Keratinocyte (primary cell): Measurements from ENCODE around the gene LGR6. TPM values are rescaled to one million over a fixed set of nuclear protein-coding genes. Genes with fewer than 3 reads are reported as not detected.

ENCODE experiments used
- DNase-seq: peaks from one replicate; pipeline ENCODE4 v3.0.0-alpha.2; 2011; ENCODE audit warnings: low read depth, missing footprints, low spot score
- FAIRE-seq: peaks from 2 replicates; lab custom pipeline; 2011; peaks lifted over from hg19 to GRCh38; lab: Jason Lieb, UNC
- H2AFZ ChIP-seq: 2 replicates; pipeline ENCODE4 v1.6.0; 2012; ENCODE audit warnings: low read length, control low read depth, inconsistent platforms; ENCODE audit not compliant: control insufficient read depth
- H3K27ac ChIP-seq: 2 replicates; pipeline ENCODE4 v1.5.1; 2011; ENCODE audit warnings: low read length; ENCODE audit not compliant: control insufficient read depth, insufficient read depth
- H3K27me3 ChIP-seq: 3 replicates; pipeline ENCODE4 v1.6.0; 2011; ENCODE audit warnings: low read length; ENCODE audit not compliant: control insufficient read depth, insufficient read depth; ENCODE audit errors: extremely low read depth
- H3K36me3 ChIP-seq, 2 experiments: 2 replicates in 1 of 2; 3 replicates in 1 of 2; pipeline ENCODE4 v1.5.1; 2011; ENCODE audit warnings: low read length in 2 of 2, mild to moderate bottlenecking in 1 of 2; ENCODE audit not compliant: control insufficient read depth in 2 of 2, insufficient read depth in 2 of 2; ENCODE audit errors: extremely low read depth in 1 of 2
- H3K4me1 ChIP-seq: 3 replicates; pipeline ENCODE4 v1.5.1; 2011; ENCODE audit warnings: low read length; ENCODE audit not compliant: control insufficient read depth, insufficient read depth; ENCODE audit errors: extremely low read depth
- H3K4me2 ChIP-seq: 3 replicates; pipeline ENCODE4 v1.6.0; 2011; ENCODE audit warnings: low read depth, low read length; ENCODE audit not compliant: control insufficient read depth, insufficient read depth; ENCODE audit errors: extremely low read depth
- H3K4me3 ChIP-seq, 3 experiments: fragments of 200-600 bp in 1 of 3; sonication (generic) in 1 of 3; 2 replicates in 2 of 3; 3 replicates in 1 of 3; pipeline ENCODE4 v1.5.1; 2011 to 2016; ENCODE audit warnings: low read length in 3 of 3, mild to moderate bottlenecking in 3 of 3, control low read depth in 2 of 3, inconsistent platforms in 1 of 3, low read depth in 1 of 3, mixed read lengths in 1 of 3, mixed run types in 1 of 3, moderate library complexity in 1 of 3; ENCODE audit not compliant: control insufficient read depth in 2 of 3, insufficient read depth in 2 of 3; ENCODE audit errors: extremely low read depth in 1 of 3
- H3K79me2 ChIP-seq: 2 replicates; pipeline ENCODE4 v1.6.0; 2012; ENCODE audit warnings: low read length; ENCODE audit not compliant: control insufficient read depth, insufficient read depth
- H3K9ac ChIP-seq: 3 replicates; pipeline ENCODE4 v1.6.0; 2011; ENCODE audit warnings: low read length; ENCODE audit not compliant: control insufficient read depth, insufficient read depth; ENCODE audit errors: extremely low read depth
- H3K9me1 ChIP-seq: 3 replicates; pipeline ENCODE4 v1.6.0; 2011; ENCODE audit warnings: low read length; ENCODE audit not compliant: control insufficient read depth, insufficient read depth; ENCODE audit errors: extremely low read depth
- H3K9me3 ChIP-seq: 2 replicates; pipeline ENCODE4 v1.5.1; 2012; ENCODE audit warnings: low read depth, low read length; ENCODE audit not compliant: control insufficient read depth
- H4K20me1 ChIP-seq: 3 replicates; pipeline ENCODE4 v1.6.0; 2011; ENCODE audit warnings: low read length; ENCODE audit not compliant: control insufficient read depth, insufficient read depth; ENCODE audit errors: extremely low read depth
- EZH2 ChIP-seq: IDR thresholded peaks from one replicate; pipeline ENCODE4 v1.6.1; 2012; ENCODE audit warnings: inconsistent platforms, mild to moderate bottlenecking, low read length, moderate library complexity
- dilution Hi-C: fragments of 300-500 bp; cut with MboI; formaldehyde crosslinking; loops from one replicate; pipeline ENCODE4 v1.7.0; 2020; ENCODE audit warnings: low sequenced_read_pairs; ENCODE audit not compliant: extremely low pct_ligation_motif_present
- polyA plus RNA-seq, 5 experiments: library from polyadenylated mRNA; depleted of rRNA in 3 of 5; stranded (reverse) in 3 of 5; stranded (forward) in 1 of 5; unstranded in 1 of 5; fragments of >200 nt; gene quantifications; 1 replicate in 1 of 5; 2 replicates in 3 of 5; 3 replicates in 1 of 5; pipeline versions ENCODE4 v1.2.1 to v1.2.3, GENCODE V29; 2011 to 2012; ENCODE audit warnings: missing spikeins in 2 of 5, low read depth in 1 of 5, low replicate concordance in 1 of 5
- TF ChIP-seq, protein P1 (sequence below), 3 experiments: IDR thresholded peaks in 1 of 3; conservative IDR thresholded peaks in 1 of 3; optimal IDR thresholded peaks in 1 of 3; 2 replicates in 2 of 3; 3 replicates in 1 of 3; pipeline versions ENCODE3 to v1.5.1; 2011; ENCODE audit warnings: low read length in 3 of 3, mild to moderate bottlenecking in 3 of 3, moderate library complexity in 2 of 3, control low read depth in 1 of 3, inconsistent platforms in 1 of 3; ENCODE audit not compliant: insufficient read depth in 2 of 3; ENCODE audit errors: extremely low read depth in 1 of 3

The LGR6 gene
- polyA plus RNA-seq, 1 donor (not counting 4 experiments of a cell fraction or from before 2014, with no cell fraction given) = 0.42 TPM

DNA sequence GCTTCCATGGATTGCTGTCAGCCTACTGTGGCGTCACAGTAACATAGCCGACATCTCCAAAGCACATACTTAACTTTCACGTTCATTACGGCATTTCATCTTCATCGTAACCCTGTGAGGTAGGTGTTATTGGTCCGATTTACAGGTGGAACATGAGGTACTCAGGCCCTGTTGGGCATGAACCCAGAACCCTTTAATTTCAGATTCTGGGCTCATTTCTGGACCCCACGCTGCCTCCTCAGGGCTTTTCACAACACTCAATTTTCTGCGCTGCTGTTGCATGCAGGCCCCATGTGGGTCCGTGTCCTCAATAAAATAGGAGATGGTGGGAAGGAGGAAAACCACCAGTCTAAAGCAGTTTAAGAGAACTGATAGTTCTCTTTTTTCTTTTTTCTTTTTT is 108.6 kb downstream of the LGR6 start:
- dilution Hi-C loops = no loop called here
- TF ChIP-seq EZH2 = no peak
- TF ChIP-seq, protein P1, sequence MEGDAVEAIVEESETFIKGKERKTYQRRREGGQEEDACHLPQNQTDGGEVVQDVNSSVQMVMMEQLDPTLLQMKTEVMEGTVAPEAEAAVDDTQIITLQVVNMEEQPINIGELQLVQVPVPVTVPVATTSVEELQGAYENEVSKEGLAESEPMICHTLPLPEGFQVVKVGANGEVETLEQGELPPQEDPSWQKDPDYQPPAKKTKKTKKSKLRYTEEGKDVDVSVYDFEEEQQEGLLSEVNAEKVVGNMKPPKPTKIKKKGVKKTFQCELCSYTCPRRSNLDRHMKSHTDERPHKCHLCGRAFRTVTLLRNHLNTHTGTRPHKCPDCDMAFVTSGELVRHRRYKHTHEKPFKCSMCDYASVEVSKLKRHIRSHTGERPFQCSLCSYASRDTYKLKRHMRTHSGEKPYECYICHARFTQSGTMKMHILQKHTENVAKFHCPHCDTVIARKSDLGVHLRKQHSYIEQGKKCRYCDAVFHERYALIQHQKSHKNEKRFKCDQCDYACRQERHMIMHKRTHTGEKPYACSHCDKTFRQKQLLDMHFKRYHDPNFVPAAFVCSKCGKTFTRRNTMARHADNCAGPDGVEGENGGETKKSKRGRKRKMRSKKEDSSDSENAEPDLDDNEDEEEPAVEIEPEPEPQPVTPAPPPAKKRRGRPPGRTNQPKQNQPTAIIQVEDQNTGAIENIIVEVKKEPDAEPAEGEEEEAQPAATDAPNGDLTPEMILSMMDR (optimal IDR thresholded peaks at IDR 0.05 in 1 of 3, IDR thresholded peaks at IDR 0.05 in 1 of 3, conservative IDR thresholded peaks at IDR 0.05 in 1 of 3; ENCODE audit: extremely low read depth in 1 of 3, insufficient read depth in 2 of 3, low read length in 3 of 3) = no peak
- H3K9me1 ChIP-seq = no peaks in the 10 kb centered on the region
- FAIRE-seq (no peak), DNase-seq (no peak)
- H3K36me3 ChIP-seq = no peaks in the 10 kb centered on the region
- H3K4me2 ChIP-seq = no peak overlapping the region
- no peaks in the 10 kb centered on the region for H3K27me3 ChIP-seq
- H3K9ac ChIP-seq = no peak overlapping the region
- no peaks in the 10 kb centered on the region for H3K9me3 ChIP-seq
- H4K20me1 ChIP-seq = no peaks in the 10 kb centered on the region
- H3K4me1 ChIP-seq = no peaks in the 10 kb centered on the region
- H3K4me3 ChIP-seq = no peak overlapping the region
- no peaks in the 10 kb centered on the region for H3K79me2 ChIP-seq
- H3K27ac ChIP-seq = no peak overlapping the region
- H2AFZ ChIP-seq = no peak overlapping the region

DNA sequence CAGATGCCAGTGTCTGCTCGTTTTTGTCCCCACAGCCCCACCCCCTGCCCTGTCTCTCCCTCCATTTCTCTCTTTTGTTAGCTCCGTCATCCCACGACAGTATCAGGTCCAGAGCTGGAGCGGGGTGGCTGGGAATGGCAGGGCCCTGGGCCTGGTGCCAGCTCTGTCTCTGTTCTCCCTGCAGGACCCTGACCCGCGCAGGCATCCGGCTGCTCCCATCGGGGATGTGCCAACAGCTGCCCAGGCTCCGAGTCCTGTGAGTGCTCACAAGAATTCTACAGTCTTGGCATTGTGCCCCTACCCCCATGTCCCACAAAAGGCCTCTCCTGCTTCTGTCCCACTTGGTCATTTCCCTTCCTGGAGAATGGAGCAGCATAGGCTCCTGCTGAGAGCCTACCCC is 110.8 kb downstream of the LGR6 start:
- Histone ChIP-seq H3K4me1 (no peaks in the 10 kb centered on the region), H2AFZ (no peak overlapping the region), H3K4me3 (no peak overlapping the region), H4K20me1 (no peaks in the 10 kb centered on the region), H3K27me3 (no peaks in the 10 kb centered on the region), H3K79me2 (no peaks in the 10 kb centered on the region), H3K27ac (no peak overlapping the region), H3K36me3 (no peaks in the 10 kb centered on the region), H3K4me2 (no peak overlapping the region), H3K9me3 (no peaks in the 10 kb centered on the region), H3K9me1 (no peaks in the 10 kb centered on the region), H3K9ac (no peak overlapping the region)
- FAIRE-seq = no peak
- no peak for DNase-seq
- dilution Hi-C loops = no loop called here
- no peak for TF ChIP-seq EZH2
- TF ChIP-seq, protein P1 (optimal IDR thresholded peaks at IDR 0.05 in 1 of 3, IDR thresholded peaks at IDR 0.05 in 1 of 3, conservative IDR thresholded peaks at IDR 0.05 in 1 of 3; ENCODE audit: extremely low read depth in 1 of 3, insufficient read depth in 2 of 3, low read length in 3 of 3) = no peak
